ENCODE results near the gene SHROOM1. TPM values are rescaled to one million over a fixed set of nuclear protein-coding genes. Genes with fewer than 3 reads are reported as not detected.

The SHROOM1 gene
- total and polyA plus RNA-seq, 2 of the 8 experiments (the other 6 are each of a cell fraction or from before 2014, with no cell fraction given): 3.9 to 5.2 TPM

DNA sequence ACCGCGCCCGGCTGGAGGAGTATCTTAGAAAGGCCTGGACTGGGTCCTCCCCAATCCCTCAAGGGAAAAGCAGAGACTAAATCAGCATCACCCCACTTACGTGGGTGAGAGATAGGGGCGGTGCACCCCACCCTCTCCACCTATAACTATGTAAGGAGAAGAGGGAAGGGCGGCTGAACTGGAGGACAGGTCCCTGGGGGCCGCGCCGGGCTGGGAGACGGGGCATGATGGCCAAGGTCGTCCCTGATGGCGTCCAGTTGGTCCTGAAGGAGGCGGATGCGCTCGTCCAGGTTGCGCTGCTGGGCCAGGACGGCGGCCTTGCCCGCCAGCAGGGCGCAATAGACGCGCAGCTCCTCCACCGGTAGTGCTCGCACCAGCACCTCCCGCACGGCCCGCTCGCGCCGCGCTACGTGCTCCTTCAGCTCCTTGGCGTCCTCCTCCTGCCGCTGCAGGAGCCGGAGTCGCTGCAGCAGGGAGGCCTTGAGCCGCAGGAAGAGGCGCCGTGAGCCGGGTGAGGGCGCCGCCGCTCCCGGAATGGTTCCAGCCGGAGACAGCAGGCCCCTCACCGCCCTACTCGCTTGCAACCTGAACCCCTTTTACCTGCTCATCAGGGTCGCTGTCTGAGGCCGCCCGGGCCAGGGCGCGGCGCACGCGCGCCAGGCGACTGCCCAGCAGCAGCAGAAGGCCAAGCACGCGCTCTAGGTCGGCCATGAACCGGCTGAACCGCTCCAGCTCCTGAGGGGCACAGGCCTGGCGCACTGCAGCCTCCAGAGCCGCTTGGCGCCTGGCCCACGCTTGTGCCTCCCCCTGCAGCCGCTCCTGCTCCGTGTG, 7.6 kb downstream of the SHROOM1 start:
- Histone ChIP-seq H3K23me2 (ENCODE audit: low read depth, low read length) (peaks cover 10% of the 10 kb centered on the region; the same call in 1 of the 2 replicates), H3K4me3 (ENCODE audit: extremely low read depth in 1 of 4, insufficient read depth in 2 of 4, low read depth in 3 of 4, low read length in 4 of 4) (peak overlapping the region; percentile 28 to 50 (median 34)), H3K36me3 (ENCODE audit: control insufficient read depth in 2 of 4, insufficient read depth in 4 of 4, low read length in 3 of 4) (no peaks in the 10 kb centered on the region), H3K23ac (ENCODE audit: insufficient read length) (no peak overlapping the region), H3K27ac (ENCODE audit: low read depth, low read length) (peak overlapping the region; percentile 35; the same call in 1 of the 2 replicates), H4K20me1 (replicated peaks in 1 of 2; ENCODE audit: control insufficient read depth in 1 of 2, insufficient read depth in 2 of 2, low read length in 2 of 2) (no peaks in the 10 kb centered on the region), H3K27me3 (replicated peaks in 1 of 4; ENCODE audit: control insufficient read depth in 3 of 4, extremely low read depth in 1 of 4, insufficient read depth in 3 of 4, low read length in 3 of 4) (peaks cover 9 to 50% (median 40%) of the 10 kb centered on the region in 4 experiments), H2AFZ (ENCODE audit: low read length) (peak overlapping the region; percentile 55; the same call in 1 of the 2 replicates), H3K14ac (ENCODE audit: insufficient read length) (no peak overlapping the region), H3K79me1 (ENCODE audit: low read depth, low read length) (no peaks in the 10 kb centered on the region), H2BK12ac (ENCODE audit: low read depth, low read length) (peak overlapping the region; percentile 84; the same call in 1 of the 2 replicates), H3K56ac (replicated peaks; ENCODE audit: insufficient read length, low read depth, low read length) (peak overlapping the region; percentile 72), H4K91ac (replicated peaks; ENCODE audit: insufficient read length, low read length) (peak overlapping the region; percentile 25), H3K9ac (replicated peaks in 1 of 4; ENCODE audit: extremely low read depth in 1 of 4, low read depth in 3 of 4, low read length in 3 of 4) (peak overlapping the region in 2 of 4 experiments; percentile 40 to 43; a peak in 5 of 7 replicates), H3K4ac (replicated peaks; ENCODE audit: insufficient read length, low read depth, low read length) (peak overlapping the region; percentile 29), H3K18ac (ENCODE audit: extremely low read depth, low read length) (peak overlapping the region; percentile 51), H3K79me2 (ENCODE audit: control insufficient read depth in 1 of 2, insufficient read depth in 2 of 2, low read length in 2 of 2) (no peaks in the 10 kb centered on the region), H4K5ac (ENCODE audit: insufficient read length, low read depth, low read length) (peak overlapping the region; percentile 69), H2BK20ac (ENCODE audit: low read length) (peak overlapping the region; percentile 55; the same call in 1 of the 2 replicates), H3K4me2 (ENCODE audit: insufficient read depth in 1 of 2, low read depth in 2 of 2, low read length in 2 of 2) (peak overlapping the region; percentile 62 to 64), H2AK5ac (ENCODE audit: low read depth, low read length) (no peak overlapping the region), H2BK15ac (ENCODE audit: low read length) (no peak overlapping the region), H4K8ac (ENCODE audit: extremely low read depth, insufficient read depth, low read length) (peak overlapping the region; percentile 91), H2BK120ac (replicated peaks; ENCODE audit: low read depth, low read length) (no peak overlapping the region), H3K9me3 (ENCODE audit: insufficient read depth in 2 of 2, low read depth in 1 of 2, low read length in 1 of 2) (no peaks in the 10 kb centered on the region), H3K4me1 (replicated peaks in 1 of 4; ENCODE audit: control insufficient read depth in 3 of 4, insufficient read depth in 4 of 4, low read length in 3 of 4) (peaks cover 0 to 18% (median 17%) of the 10 kb centered on the region in 4 experiments; a peak in 6 of 7 replicates), H2BK5ac (ENCODE audit: low read depth, low read length) (peak overlapping the region; percentile 71; the same call in 1 of the 2 replicates)
- POLR2A ChIA-PET (ENCODE audit: partially characterized antibody): interaction anchor here (0.9 to 2.8 kb wide), 10 partner anchors 8 to 141 kb away, joined by 3 to 17 read pairs (median 4); partner anchors contain the start of genes AFF4, SEPTIN8 and SOWAHA
- DNase-seq (ENCODE audit: low read depth in 1 of 2, low spot score in 2 of 2) (peak; percentile 69 to 86), FAIRE-seq (no peak)
- CTCF ChIA-PET (ENCODE audit: partially characterized antibody): interaction anchor here (0.7 to 25.6 kb wide), 14 partner anchors 9 to 288 kb away, joined by 3 to 465 read pairs (median 4); partner anchors contain the start of genes CCNI2, GDF9, LEAP2 and SEPTIN8
- 10% methylated on average over 65 of the region's 68 CpGs; no CpG with 5 or more reads in 1 of the 2 experiments for WGBS, 2 experiments (ENCODE audit: extremely low coverage in 1 of 2, insufficient coverage in 1 of 2, insufficient read length in 1 of 2, insufficient replicate concordance in 2 of 2, low coverage in 1 of 2, low lambda C conversion rate in 2 of 2, missing lambda C conversion rate in 1 of 2)
- TF ChIP-seq GTF2F1 (IDR thresholded peaks at IDR 0.05; ENCODE audit: borderline replicate concordance, low read depth, low read length) (no peak), ASH2L (IDR thresholded peaks at IDR 0.05; ENCODE audit: low read length) (peak; percentile 61), POLR2AphosphoS5 (IDR thresholded peaks at IDR 0.05; ENCODE audit: low read depth, low read length) (peak; percentile 55; the same call in 1 of the 2 replicates), TBP (IDR thresholded peaks at IDR 0.05; ENCODE audit: low read depth, low read length) (peak; percentile 72), HDAC2 (IDR thresholded peaks at IDR 0.05; ENCODE audit: borderline replicate concordance in 1 of 2, low read depth in 2 of 2, low read length in 2 of 2) (0 out of 4 replicates have a peak, but pooled peaks of 1 of the 2 experiments have one; percentile 29), TCF12 (IDR thresholded peaks at IDR 0.05; ENCODE audit: low read depth, low read length) (0 out of 2 replicates have a peak, but pooled peaks have one; percentile 5), KDM1A (IDR thresholded peaks at IDR 0.05; ENCODE audit: borderline replicate concordance, low read length) (peak; percentile 43; the same call in 1 of the 2 replicates), NANOG (IDR thresholded peaks at IDR 0.05; ENCODE audit: insufficient read depth, low read depth, low read length, poor library complexity, severe bottlenecking) (peak; percentile 5)

Data from H1 (cell line).